GM12878 (cell line): ENCODE data around the gene ADGRB2. TPM values are rescaled to one million over a fixed set of nuclear protein-coding genes. Genes with fewer than 3 reads are reported as not detected.

Experiments
- ETV6 ChIP-seq, 2 experiments: fragments of 450-650 bp in 1 of 2; IDR thresholded peaks in 1 of 2; conservative IDR thresholded peaks in 1 of 2; 2 replicates each; pipeline ENCODE4 v1.6.1; 2014; ENCODE audit warnings: antibody characterized with exemption in 1 of 2, borderline replicate concordance in 1 of 2, low read depth in 1 of 2, mild to moderate bottlenecking in 1 of 2, moderate library complexity in 1 of 2
- KAT2A ChIP-seq: conservative IDR thresholded peaks from 2 replicates; pipeline ENCODE4 v1.6.1; 2011; ENCODE audit warnings: low read depth, low read length; ENCODE audit not compliant: control insufficient read depth
- POU2F2 ChIP-seq: IDR thresholded peaks from 3 replicates; pipeline ENCODE4 v1.6.1; 2011; ENCODE audit warnings: low read depth, mild to moderate bottlenecking, low read length, borderline replicate concordance
- SIN3A ChIP-seq: IDR thresholded peaks from 2 replicates; pipeline ENCODE4 v1.6.1; 2012; ENCODE audit warnings: low read depth, low read length, improper control_type of control experiment
- SMARCA5 ChIP-seq: fragments of 450-650 bp; IDR thresholded peaks from 2 replicates; pipeline ENCODE4 v1.6.1; 2017; ENCODE audit warnings: mild to moderate bottlenecking
- polyA plus RNA-seq, 11 experiments: library from polyadenylated mRNA; depleted of rRNA in 4 of 11; unstranded in 6 of 11; stranded (reverse) in 5 of 11; fragments of >200 nt; fragmentation: Nextera tagmentation in 4 of 11; fragmentation: Illumina TruSeq in 1 of 11; extraction: Ambion mirVana in 4 of 11; extraction: Trizol in 1 of 11; gene quantifications; 1 replicate in 1 of 11; 2 replicates in 10 of 11; pipeline versions ENCODE4 v1.2.1 to v1.2.3, GENCODE V29; 2011 to 2016; ENCODE audit warnings: inconsistent platforms in 2 of 11, missing spikeins in 2 of 11, low read depth in 1 of 11
- total RNA-seq, 4 experiments: library from RNA; depleted of rRNA in 3 of 4; stranded (reverse); fragments of >200 nt in 3 of 4; fragmentation: Illumina TruSeq in 1 of 4; extraction: Trizol in 1 of 4; gene quantifications; 2 replicates each; pipeline versions ENCODE4 v1.2.1 to v1.2.3, GENCODE V29; 2013 to 2021
- TF ChIP-seq, protein P1 (sequence below): fragments of 450-650 bp; IDR thresholded peaks from 2 replicates; pipeline ENCODE4 v1.6.1; 2016; ENCODE audit warnings: mild to moderate bottlenecking
- TF ChIP-seq, protein P2 (sequence below), 3 experiments: IDR thresholded peaks in 2 of 3; conservative IDR thresholded peaks in 1 of 3; 2 replicates each; pipeline ENCODE4 v1.5.1; 2011; ENCODE audit warnings: low read depth in 3 of 3, low read length in 3 of 3, mild to moderate bottlenecking in 3 of 3, control low read depth in 2 of 3, moderate library complexity in 2 of 3, inconsistent platforms in 1 of 3, mixed read lengths in 1 of 3; ENCODE audit not compliant: control insufficient read depth in 2 of 3, insufficient read depth in 1 of 3; ENCODE audit errors: extremely low read depth in 1 of 3

ADGRB2 gene
- total and polyA plus RNA-seq, 10 of the 15 experiments (the other 5 are each of a cell fraction or from before 2014, with no cell fraction given), result 0.11 to 0.33 (median 0.18) TPM; not detected in 4

GRCh38 chr1:31760471-31761470 lies 3.4 kb downstream of the ADGRB2 start (continued):
- 0 out of 2 replicates have a peak, but pooled peaks have one; percentile 46 for TF ChIP-seq SIN3A
- TF ChIP-seq, protein P1, sequence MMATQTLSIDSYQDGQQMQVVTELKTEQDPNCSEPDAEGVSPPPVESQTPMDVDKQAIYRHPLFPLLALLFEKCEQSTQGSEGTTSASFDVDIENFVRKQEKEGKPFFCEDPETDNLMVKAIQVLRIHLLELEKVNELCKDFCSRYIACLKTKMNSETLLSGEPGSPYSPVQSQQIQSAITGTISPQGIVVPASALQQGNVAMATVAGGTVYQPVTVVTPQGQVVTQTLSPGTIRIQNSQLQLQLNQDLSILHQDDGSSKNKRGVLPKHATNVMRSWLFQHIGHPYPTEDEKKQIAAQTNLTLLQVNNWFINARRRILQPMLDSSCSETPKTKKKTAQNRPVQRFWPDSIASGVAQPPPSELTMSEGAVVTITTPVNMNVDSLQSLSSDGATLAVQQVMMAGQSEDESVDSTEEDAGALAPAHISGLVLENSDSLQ, result peak; percentile 66
- no peak for TF ChIP-seq POU2F2
- TF ChIP-seq SMARCA5, result 0 out of 2 replicates have a peak, but pooled peaks have one; percentile 13
- TF ChIP-seq, protein P2, sequence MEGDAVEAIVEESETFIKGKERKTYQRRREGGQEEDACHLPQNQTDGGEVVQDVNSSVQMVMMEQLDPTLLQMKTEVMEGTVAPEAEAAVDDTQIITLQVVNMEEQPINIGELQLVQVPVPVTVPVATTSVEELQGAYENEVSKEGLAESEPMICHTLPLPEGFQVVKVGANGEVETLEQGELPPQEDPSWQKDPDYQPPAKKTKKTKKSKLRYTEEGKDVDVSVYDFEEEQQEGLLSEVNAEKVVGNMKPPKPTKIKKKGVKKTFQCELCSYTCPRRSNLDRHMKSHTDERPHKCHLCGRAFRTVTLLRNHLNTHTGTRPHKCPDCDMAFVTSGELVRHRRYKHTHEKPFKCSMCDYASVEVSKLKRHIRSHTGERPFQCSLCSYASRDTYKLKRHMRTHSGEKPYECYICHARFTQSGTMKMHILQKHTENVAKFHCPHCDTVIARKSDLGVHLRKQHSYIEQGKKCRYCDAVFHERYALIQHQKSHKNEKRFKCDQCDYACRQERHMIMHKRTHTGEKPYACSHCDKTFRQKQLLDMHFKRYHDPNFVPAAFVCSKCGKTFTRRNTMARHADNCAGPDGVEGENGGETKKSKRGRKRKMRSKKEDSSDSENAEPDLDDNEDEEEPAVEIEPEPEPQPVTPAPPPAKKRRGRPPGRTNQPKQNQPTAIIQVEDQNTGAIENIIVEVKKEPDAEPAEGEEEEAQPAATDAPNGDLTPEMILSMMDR (IDR thresholded peaks at IDR 0.05 in 2 of 3, conservative IDR thresholded peaks at IDR 0.05 in 1 of 3; ENCODE audit: control insufficient read depth in 2 of 3, extremely low read depth in 1 of 3, insufficient read depth in 1 of 3, low read depth in 3 of 3, low read length in 3 of 3), result peak in 1 of 3 experiments; percentile 12; a peak in 1 of 6 replicates
- TF ChIP-seq KAT2A, result no peak
- no peak for TF ChIP-seq ETV6 (conservative IDR thresholded peaks at IDR 0.05 in 1 of 2, IDR thresholded peaks at IDR 0.05 in 1 of 2; ENCODE audit: borderline replicate concordance in 1 of 2, low read depth in 1 of 2)
